SK-N-SH (cell line): ENCODE results near the gene CFAP58.

Experiments
- CTCF ChIP-seq: fragments of 200-600 bp; sonication (generic); IDR thresholded peaks from 2 replicates; pipeline ENCODE4 v1.6.1; 2017; ENCODE audit warnings: antibody characterized with exemption, mild to moderate bottlenecking, moderate library complexity
- EP300 ChIP-seq, 2 experiments: IDR thresholded peaks; 2 replicates each; pipeline versions ENCODE4 v1.4.0 to v1.6.1; 2012; ENCODE audit warnings: borderline replicate concordance in 1 of 2, low read depth in 1 of 2, low read length in 1 of 2
- EZH2phosphoT487 ChIP-seq: fragments of 200-600 bp; sonication (generic); IDR thresholded peaks from 2 replicates; pipeline ENCODE4 v1.6.1; 2017; ENCODE audit warnings: low read depth, mixed run types, mild to moderate bottlenecking, antibody characterized with exemption, moderate library complexity, borderline replicate concordance
- FOSL2 ChIP-seq: IDR thresholded peaks from 2 replicates; pipeline ENCODE4 v1.4.0; 2012; ENCODE audit warnings: low read depth, mild to moderate bottlenecking, moderate library complexity, borderline replicate concordance
- MAX ChIP-seq: IDR thresholded peaks from 2 replicates; pipeline ENCODE4 v1.4.0; 2012; ENCODE audit warnings: low read depth
- MXI1 ChIP-seq: IDR thresholded peaks from 2 replicates; pipeline ENCODE4 v1.6.1; 2012; ENCODE audit warnings: mild to moderate bottlenecking, low read depth, low read length, improper control_type of control experiment
- PBX3 ChIP-seq: IDR thresholded peaks from 2 replicates; pipeline ENCODE4; 2012
- POLR2AphosphoS5 ChIP-seq: IDR thresholded peaks from 2 replicates; pipeline ENCODE4 v1.6.1; 2012; ENCODE audit warnings: low read depth, low read length
- RCOR1 ChIP-seq: fragments of 150-350 bp; IDR thresholded peaks from 2 replicates; pipeline ENCODE4 v1.6.1; 2017; ENCODE audit warnings: antibody characterized with exemption, low read length
- REST ChIP-seq: IDR thresholded peaks from 2 replicates; pipeline ENCODE4 v1.6.1; 2012; ENCODE audit warnings: mild to moderate bottlenecking, low read depth, low read length, moderate library complexity
- RFX5 ChIP-seq: IDR thresholded peaks from 2 replicates; pipeline ENCODE4 v1.6.1; 2012; ENCODE audit warnings: mild to moderate bottlenecking, improper control_type of control experiment, low read length
- SMC3 ChIP-seq: IDR thresholded peaks from 2 replicates; pipeline ENCODE4 v1.6.1; 2012; ENCODE audit warnings: low read depth, low read length, improper control_type of control experiment
- TCF12 ChIP-seq: IDR thresholded peaks from 2 replicates; pipeline ENCODE4 v1.4.0; 2012
- TEAD4 ChIP-seq: IDR thresholded peaks from 2 replicates; pipeline ENCODE4 v1.4.0; 2012; ENCODE audit warnings: mild to moderate bottlenecking, borderline replicate concordance; ENCODE audit not compliant: insufficient read depth

GRCh38 chr10:104327745-104328645, 25.6 kb upstream of the CFAP58 start:
- TF ChIP-seq MXI1 (no peak), RCOR1 (no peak), CTCF (peak; percentile 19; the same call in 1 of the 2 replicates), POLR2AphosphoS5 (peak; percentile 31), MAX (peak; percentile 33; the same call in 1 of the 2 replicates), TEAD4 (peak; percentile 52; the same call in 1 of the 2 replicates), REST (no peak), EP300 (IDR thresholded peaks at IDR 0.05; ENCODE audit: borderline replicate concordance in 1 of 2, low read depth in 1 of 2, low read length in 1 of 2) (peak in 1 of 2 experiments; percentile 55; a peak in 1 of 4 replicates), PBX3 (peak; percentile 54), RFX5 (no peak), TCF12 (peak; percentile 60; the same call in 1 of the 2 replicates), FOSL2 (peak; percentile 62; the same call in 1 of the 2 replicates), EZH2phosphoT487 (no peak), SMC3 (no peak)
